ENCODE measurements around the gene EEF2K.

- TF ChIP-seq, protein P1, sequence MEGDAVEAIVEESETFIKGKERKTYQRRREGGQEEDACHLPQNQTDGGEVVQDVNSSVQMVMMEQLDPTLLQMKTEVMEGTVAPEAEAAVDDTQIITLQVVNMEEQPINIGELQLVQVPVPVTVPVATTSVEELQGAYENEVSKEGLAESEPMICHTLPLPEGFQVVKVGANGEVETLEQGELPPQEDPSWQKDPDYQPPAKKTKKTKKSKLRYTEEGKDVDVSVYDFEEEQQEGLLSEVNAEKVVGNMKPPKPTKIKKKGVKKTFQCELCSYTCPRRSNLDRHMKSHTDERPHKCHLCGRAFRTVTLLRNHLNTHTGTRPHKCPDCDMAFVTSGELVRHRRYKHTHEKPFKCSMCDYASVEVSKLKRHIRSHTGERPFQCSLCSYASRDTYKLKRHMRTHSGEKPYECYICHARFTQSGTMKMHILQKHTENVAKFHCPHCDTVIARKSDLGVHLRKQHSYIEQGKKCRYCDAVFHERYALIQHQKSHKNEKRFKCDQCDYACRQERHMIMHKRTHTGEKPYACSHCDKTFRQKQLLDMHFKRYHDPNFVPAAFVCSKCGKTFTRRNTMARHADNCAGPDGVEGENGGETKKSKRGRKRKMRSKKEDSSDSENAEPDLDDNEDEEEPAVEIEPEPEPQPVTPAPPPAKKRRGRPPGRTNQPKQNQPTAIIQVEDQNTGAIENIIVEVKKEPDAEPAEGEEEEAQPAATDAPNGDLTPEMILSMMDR (conservative IDR thresholded peaks at IDR 0.05; ENCODE audit: low read depth, low read length) = no peak
- TF ChIP-seq EZH2 (IDR thresholded peaks at IDR 0.05; ENCODE audit: low read length, unreplicated experiment) = no peak
Measured at GRCh38 chr16:22190081-22190775, 15.8 kb upstream of the EEF2K start.
